AG04449 (cell line): ENCODE data around the gene GNAI3.
"Not testable (repeated sequence)": the region's sequence is repeated elsewhere in the genome, so short reads cannot be mapped to it uniquely, and the experiment has no call there.

Experiments used
- CTCF ChIA-PET: fragments of 350-600 bp; formaldehyde crosslinking; extraction: SDS; loops from one replicate; lab custom pipeline; 2021; ENCODE audit warnings: antibody characterized with exemption; lab: Yijun Ruan, JAX
- POLR2A ChIA-PET: fragments of 400-600, 350-600 bp; formaldehyde crosslinking; extraction: SDS; loops from one replicate; lab custom pipeline; 2020; ENCODE audit warnings: antibody characterized with exemption, inconsistent platforms; lab: Yijun Ruan, JAX
- DNase-seq: peaks from one replicate; pipeline ENCODE4 v3.0.0-alpha.2; 2010; ENCODE audit warnings: low read depth, low spot score
- H3K4me3 ChIP-seq: 2 replicates; pipeline ENCODE4 v1.5.1; 2011; ENCODE audit warnings: low read depth, mild to moderate bottlenecking, control low read depth, low read length
- CTCF ChIP-seq: IDR thresholded peaks from one replicate; pipeline ENCODE4 v1.5.1; 2011; ENCODE audit warnings: mild to moderate bottlenecking, moderate library complexity, low read length, control low read depth, inconsistent platforms; ENCODE audit not compliant: insufficient read depth; ENCODE audit errors: missing control alignments

GNAI3 gene

GRCh38 chr1:109659145-109659544 is 110.7 kb downstream of the GNAI3 start:
- TF ChIP-seq CTCF, result no peak
- no peak overlapping the region for H3K4me3 ChIP-seq
- ChIA-PET POLR2A (no interaction called here), CTCF (interaction anchor here (0.8 to 16.1 kb wide), 4 partner anchors 16 to 114 kb away, joined by 3 to 344 read pairs (median 128); no protein-coding TSS in a partner anchor)
- DNase-seq, result no peak

- ChIA-PET CTCF (interaction anchor here (0.8 to 16.1 kb wide), 5 partner anchors 10 to 324 kb away, joined by 3 to 228 read pairs (median 5); partner anchors contain the start of gene AHCYL1), POLR2A (no interaction called here)
- TF ChIP-seq CTCF, result no peak
- no peak overlapping the region for H3K4me3 ChIP-seq
- no peak for DNase-seq
These were observed 111.7 kb downstream of the GNAI3 start for GRCh38 chr1:109659997-109660690.

GRCh38 chr1:109660691-109661026 is 112.2 kb downstream of the GNAI3 start:
- POLR2A ChIA-PET, DNase-seq, H3K4me3 ChIP-seq: not testable (repeated sequence)
- CTCF ChIA-PET, result interaction anchor here (1.1 to 16.1 kb wide), 4 partner anchors 10 to 324 kb away, joined by 4 to 228 read pairs (median 16); partner anchors contain the start of gene AHCYL1

GRCh38 chr1:109661391-109661790 is 113.0 kb downstream of the GNAI3 start:
- DNase-seq, result no peak
- H3K4me3 ChIP-seq, result no peak overlapping the region
- ChIA-PET POLR2A (interaction anchor here (0.6 kb wide), 1 partner anchor 136 kb away, joined by 4 read pairs; no protein-coding TSS in a partner anchor), CTCF (interaction anchor here (0.7 to 16.1 kb wide), 7 partner anchors 9 to 323 kb away, joined by 3 to 228 read pairs (median 4); partner anchors contain the start of gene AHCYL1)
- TF ChIP-seq CTCF, result no peak

GRCh38 chr1:109664671-109665070 is 116.3 kb downstream of the GNAI3 start:
- no peak for DNase-seq
- H3K4me3 ChIP-seq, result no peak overlapping the region
- ChIA-PET POLR2A (no interaction called here), CTCF (no interaction called here)
- TF ChIP-seq CTCF, result no peak

- peak within 1 kb of the TSS; percentile 64 for H3K4me3 ChIP-seq
- ChIA-PET CTCF (interaction anchor here (1.2 to 2.6 kb wide), 5 partner anchors 27 to 317 kb away, joined by 3 to 9 read pairs (median 4); partner anchors contain the start of gene AHCYL1), POLR2A (interaction anchor here (0.6 kb wide), 1 partner anchor 53 kb away, joined by 3 read pairs; no protein-coding TSS in a partner anchor)
- TF ChIP-seq CTCF, result no peak
- DNase-seq, result no peak
These were observed 119.2 kb downstream of the GNAI3 start, which contains the start of gene GSTM2 for GRCh38 chr1:109667452-109668122. GSTM2 (plus strand) TSS chr1:109668057; CDS start chr1:109668116, 59 bp downstream.
